Activated CD4-positive, CD25-positive, alpha-beta regulatory T cell treated with anti-CD3 and anti-CD28 coated beads, Interleukin-2, amount 50 U/mL, for 24 hours (primary cell): ENCODE measurements around the gene SOX13.

Source experiments
- ATAC-seq, 2 donors: fragments of 150-1000 bp; cut with Tn5 transposase; one replicate each; pipeline ENCODE4 v1.10.0; 2021; ENCODE audit warnings: mild to moderate bottlenecking in 1 of 2, moderate library complexity in 1 of 2

SOX13 gene

GRCh38 chr1:204065174-204065985, 7.5 kb upstream of the SOX13 start:
- ATAC-seq: no peak

DNA sequence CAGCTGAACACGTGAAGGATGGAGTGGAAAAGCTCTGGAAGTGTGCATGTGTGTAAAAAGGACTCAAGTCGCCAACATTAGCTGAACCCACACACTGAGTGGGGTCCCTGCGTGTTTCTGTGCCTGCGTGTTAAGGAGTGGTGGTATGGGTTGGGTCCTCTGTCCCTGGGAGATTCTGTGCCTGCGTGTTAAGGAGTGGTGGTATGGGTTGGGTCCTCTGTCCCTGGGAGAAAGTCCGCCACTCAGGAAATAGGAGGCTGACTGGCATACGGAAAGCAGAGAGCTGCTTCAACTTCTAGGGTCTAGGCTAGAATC, 7.0 kb upstream of the SOX13 start:
- no peak for ATAC-seq

- no peak for ATAC-seq
Observed at GRCh38 chr1:204067935-204068334, 5.0 kb upstream of the SOX13 start.

DNA sequence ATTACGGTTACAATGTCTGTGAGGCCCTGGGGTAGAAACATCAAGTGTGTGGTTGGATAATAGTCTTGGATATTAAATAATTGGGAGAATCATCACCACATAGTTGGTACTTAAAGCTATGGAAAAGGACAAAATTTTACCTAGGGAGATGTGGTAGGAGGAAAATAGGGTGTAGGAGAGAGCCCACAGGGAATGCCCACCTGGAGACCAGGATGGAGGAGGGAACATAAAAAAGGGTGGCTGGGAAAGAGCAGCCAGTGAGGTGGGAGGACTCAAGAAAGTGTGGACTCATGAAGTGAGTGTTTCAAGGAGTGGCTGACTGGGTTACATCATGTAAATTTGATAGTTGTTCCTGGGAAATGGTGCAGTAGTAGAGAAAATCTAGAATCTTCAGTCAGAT, 3.0 kb upstream of the SOX13 start:
- no peak for ATAC-seq

- no peak for ATAC-seq
Observed at GRCh38 chr1:204070895-204071294, 2.0 kb upstream of the SOX13 start.

DNA sequence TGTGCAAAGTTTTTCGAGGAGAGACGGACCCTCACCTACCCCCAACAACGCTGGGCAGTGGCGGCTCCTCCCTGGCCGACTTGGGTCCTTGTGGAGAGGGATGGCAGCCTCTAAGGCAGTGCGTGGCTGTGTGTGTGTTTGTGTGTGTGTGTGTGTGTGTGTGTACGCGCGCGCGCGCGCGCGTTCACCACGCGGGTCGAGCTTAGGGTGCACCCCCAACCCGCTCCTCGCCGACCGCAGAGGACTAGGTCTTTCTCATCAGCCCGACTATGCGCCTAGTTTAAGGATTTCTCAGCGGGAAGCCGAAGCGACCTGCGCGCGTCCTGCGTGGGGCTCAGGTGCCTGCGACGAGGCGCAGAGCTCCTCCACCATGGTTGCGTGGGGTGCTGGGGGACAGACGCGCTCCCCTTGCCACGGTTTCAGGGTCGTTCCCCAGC, 940 bp downstream of the SOX13 start:
- ATAC-seq: no peak

DNA sequence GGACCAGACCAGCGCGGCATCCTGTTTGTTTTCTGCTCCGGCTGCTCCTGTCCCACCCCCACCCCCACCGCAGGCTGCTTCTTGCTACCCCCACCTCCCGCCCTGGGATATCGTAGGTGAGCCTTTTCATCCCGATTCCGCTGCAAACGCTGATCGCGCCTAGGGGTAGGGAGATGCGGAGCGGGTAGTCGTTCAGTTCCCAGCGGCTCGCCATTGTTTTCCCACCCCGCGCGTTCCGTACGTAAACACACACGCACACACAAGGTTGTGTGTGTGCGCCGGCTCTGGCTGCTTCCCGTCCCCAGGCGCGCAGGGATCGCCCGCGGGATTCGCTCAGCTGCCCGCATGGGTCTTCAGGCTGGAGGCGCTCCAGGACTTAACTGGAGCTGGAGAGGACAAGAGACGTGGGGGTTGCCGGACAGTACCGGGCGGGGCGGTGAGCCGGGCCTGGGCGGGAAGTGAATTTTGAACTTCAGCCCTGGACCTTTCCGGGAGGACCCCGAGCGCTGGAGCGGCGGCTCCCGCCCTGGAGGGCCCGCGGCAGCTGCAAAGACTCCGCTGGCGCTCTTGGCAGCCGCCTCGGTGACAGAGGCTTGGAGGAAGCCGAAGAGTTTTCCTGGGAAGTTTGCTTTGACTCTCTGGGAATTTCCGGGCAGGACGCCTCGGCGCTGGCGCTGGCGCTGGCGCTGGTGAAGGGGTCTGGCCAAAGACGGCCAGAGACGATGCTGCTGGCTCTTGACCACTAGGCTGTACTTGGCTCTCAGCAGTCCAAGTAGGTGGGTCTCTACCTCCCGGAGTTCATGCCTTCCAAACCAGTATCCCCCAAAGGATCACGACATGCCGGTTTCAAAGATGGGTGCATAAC, 1.6 kb downstream of the SOX13 start:
- ATAC-seq: no peak

DNA sequence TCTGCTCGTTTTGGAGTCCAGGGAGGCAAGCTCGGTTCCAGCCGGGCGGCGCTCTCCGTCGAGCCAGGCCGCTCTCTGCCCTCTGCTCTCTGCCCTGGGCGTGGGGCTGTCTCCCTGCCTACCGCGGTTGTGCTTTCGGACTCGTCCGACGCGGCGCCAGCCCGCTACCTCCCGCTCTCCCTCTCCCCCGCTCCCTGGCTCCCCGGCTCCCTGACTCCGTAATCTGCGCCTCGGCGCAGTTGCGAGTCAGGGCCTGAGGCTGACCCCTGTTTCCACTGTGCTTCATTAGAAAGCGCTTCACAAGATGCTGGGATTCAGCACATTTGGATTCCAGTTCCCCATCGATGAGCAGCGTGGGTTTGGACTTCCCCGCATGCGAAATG, 2.2 kb downstream of the SOX13 start:
- no peak for ATAC-seq

DNA sequence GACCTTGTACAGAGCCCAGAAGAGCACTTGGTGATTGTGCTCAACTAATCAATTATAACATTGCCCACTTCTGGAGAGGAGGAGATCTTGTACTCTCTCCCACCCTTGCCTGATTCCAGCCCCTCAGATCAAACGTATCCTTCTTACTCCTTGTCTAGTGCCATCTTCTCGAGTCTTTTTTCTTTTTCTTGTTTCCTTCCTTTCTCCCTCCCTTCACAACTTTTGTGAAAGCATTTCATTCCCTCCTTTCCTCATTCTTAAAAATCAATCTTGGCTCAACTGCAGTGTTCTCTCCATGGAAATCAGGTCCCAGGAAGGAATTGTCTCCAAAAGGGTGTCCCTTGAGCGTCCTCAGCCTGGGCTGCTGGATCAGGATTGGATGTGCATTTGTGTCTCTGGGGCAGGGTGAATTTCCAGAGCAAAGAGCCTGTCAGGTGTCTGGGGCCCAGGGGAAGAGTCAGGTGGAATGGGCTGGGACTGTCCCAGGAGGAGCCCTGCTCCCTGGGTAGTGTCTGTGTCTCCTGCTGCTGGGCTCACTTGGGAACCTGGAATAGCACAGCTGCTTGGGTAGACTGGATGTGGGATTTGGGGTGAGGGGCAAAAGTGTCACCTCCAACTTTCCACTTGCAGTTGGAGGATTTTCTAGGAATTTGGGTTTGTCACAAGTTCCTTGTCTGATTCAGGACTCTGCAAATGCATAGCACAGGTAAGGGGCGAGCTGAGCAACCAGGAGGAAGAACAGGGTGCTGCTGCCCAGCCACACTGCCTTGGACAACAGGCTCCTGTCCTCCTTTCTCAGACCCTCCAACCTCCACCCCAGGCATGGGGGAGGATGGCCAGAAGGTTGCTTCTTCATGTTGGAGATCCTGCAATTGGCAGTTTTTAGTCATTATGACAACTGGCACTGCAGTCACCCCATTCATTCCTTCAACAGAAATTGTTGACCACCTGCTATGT, 3.3 kb downstream of the SOX13 start:
- no peak for ATAC-seq

DNA sequence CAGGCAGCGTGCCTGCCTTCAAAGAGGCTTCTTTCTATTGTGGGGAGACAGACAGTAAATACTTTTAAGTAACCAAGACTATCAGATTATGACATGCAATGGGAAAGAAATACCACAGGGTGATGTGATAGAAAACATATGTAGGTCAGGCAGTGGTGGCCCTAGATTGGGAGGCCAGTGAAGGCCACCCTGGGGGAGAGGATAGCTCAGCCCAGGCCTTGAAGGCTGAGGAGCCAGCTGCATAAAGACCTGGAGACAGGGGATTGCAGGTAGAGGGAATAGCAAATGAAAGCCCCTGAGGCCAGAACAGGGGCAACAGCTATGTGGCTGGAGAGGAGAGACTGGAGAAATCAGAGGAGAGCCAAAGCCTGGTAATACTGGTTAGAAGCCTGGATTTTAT, 4.0 kb downstream of the SOX13 start:
- ATAC-seq: no peak

DNA sequence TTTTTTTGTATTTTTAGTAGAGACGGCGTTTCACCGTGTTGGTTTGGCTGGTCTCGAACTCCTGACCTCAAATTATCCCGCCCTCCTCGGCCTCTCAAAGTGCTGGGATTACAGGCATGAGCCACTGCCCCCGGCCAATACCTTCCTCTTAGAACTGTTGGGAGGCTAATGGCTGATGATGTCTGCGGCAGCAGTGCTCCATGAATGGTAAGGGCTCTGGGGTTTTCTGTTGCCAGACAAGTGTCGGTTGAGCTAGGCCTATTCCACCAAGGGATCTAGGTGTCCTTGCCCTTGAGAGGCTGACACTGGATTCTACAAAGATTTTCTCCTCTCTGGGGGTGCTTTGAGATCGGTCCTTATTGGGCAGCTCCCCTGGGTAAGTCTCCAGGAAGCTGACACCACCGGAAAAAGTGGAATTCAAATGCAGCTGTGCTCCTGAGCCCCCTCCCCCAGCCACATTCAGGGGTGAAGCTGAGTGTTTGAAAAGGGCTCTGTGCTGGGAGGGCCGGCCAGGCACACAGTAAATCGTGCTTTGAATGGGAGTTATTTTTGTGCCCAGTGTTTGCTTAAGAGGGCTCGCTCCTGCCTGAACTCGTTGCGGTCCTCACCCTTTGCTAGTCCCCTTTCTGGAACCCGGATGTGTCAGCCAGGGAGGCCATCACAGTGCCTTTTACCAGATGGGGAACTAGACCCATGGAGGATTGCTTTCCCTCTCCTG, 5.2 kb downstream of the SOX13 start:
- no peak for ATAC-seq

DNA sequence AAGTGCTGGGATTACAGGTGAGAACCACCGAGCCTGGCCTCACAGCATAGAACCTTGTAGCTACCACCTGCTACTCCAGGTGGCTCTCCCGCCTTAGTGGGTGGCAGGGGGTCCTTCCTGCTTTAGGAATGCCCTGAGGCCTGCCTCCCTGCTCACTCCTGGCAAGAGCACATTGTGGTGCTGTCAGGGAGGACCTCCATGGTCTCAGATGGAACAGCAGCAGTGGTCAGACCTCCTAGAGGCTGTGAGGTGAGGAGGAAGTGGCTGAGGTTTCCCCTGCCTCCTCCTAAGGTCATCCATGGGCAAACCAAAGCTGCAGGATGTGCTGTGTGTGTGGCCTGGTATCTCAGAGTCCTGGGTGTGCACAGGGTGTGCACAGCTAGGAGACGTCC, 6.7 kb downstream of the SOX13 start:
- no peak for ATAC-seq

DNA sequence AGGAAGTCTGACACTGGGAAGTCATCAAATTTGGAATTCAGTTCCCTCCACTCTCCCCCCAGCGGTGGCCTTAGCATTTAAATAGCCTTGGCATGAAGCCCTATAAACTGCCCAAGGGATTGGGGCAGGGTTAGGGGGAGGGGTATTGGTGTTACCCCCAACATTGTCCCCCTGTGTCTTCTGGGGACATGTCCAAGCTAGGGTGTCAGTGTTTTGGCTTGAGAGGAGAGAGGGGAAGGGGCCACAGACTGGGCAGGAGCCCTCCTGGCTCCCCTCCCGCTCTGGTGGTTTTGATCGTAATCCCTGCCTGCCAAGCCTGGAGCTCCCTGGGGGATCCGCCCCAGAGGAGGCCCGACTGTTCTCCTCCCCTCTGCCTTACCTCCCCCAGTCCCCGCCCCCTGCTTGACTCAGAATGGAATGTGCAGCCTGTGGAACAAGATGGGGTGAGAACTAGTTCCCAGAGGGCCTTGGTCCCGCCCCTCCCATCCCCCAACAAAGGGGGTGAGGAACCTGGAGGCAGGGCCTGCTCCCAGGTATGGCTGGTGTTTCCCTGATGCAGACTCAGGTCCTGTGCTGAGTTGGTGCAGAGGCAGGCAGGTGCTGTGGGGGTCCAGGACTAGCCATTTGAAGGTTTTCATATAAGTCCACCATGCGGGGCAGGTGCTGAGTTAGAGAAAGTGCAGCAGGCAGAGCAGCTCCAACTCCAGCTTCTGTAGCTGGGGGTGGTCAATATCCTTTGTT, 7.4 kb downstream of the SOX13 start:
- no peak for ATAC-seq

DNA sequence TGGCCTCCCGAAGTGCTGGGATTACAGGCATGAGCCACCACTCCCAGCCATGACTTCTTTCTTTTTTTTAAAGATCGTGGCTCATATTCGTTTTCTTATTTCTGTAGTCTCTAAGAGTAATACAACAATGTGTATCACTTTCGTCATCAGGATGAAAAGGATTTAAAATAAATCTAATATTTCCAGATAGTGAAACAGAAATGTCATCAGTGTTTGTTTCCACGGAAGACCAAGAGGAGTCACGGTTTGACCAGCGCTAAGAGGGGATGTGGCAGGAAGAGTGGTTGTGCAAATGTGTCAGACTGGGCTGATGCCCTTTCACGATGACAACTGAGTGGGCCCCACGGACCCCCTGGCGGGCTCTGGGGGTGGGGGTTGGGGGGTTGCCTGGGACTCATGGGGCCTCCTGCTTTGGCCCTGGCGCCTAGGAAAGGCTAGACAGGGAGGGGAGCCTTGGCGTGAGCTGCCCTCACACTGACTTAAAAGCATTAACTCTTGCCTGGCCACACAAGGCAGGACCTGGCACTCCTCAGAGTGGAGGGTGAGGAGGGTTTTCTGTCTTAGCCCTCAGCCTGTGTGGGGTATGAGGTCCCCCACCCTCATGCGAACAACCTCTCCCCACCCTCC, 8.4 kb downstream of the SOX13 start:
- ATAC-seq: no peak

GRCh38 chr1:204081791-204082513, 9.0 kb downstream of the SOX13 start:
- ATAC-seq: no peak

- ATAC-seq: no peak
Observed at GRCh38 chr1:204083491-204083890, 10.6 kb downstream of the SOX13 start.

DNA sequence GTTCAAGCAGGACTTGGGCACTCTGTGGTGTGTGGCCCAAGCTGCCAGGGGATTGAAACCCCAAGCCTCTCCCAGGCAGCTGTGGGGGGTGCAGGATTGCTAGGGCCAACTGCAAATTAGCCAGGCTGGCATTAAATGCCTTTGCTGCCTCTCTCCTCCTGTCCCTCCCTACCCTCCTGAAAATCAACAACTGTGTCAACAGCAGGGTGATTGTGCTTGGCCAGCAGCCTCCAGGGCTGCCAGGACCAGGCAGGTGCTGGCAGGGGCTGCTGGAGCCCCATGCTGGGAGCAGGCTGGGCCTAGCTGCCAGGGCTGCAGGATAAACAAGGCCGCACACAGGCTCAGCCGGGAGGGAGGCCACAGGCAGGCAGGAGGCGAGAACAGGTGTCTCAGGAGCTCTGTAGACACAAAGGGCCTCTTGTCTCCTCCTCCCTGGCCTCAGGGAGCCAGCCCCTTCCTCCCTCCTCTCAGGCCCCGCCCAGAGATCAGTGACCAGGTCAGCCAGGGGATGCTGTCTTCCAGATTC, 11.4 kb downstream of the SOX13 start:
- ATAC-seq: no peak

GRCh38 chr1:204085876-204086275, 13.0 kb downstream of the SOX13 start:
- ATAC-seq: no peak

GRCh38 chr1:204087181-204087892, 14.4 kb downstream of the SOX13 start:
- no peak for ATAC-seq
